ENCODE results near the gene TOR2A. TPM values are rescaled to one million over a fixed set of nuclear protein-coding genes. Genes with fewer than 3 reads are reported as not detected.

TOR2A gene
- total and polyA plus RNA-seq, 5 donors from 2014 or later, result 11.9 to 30.2 (median 23.2) TPM

DNA sequence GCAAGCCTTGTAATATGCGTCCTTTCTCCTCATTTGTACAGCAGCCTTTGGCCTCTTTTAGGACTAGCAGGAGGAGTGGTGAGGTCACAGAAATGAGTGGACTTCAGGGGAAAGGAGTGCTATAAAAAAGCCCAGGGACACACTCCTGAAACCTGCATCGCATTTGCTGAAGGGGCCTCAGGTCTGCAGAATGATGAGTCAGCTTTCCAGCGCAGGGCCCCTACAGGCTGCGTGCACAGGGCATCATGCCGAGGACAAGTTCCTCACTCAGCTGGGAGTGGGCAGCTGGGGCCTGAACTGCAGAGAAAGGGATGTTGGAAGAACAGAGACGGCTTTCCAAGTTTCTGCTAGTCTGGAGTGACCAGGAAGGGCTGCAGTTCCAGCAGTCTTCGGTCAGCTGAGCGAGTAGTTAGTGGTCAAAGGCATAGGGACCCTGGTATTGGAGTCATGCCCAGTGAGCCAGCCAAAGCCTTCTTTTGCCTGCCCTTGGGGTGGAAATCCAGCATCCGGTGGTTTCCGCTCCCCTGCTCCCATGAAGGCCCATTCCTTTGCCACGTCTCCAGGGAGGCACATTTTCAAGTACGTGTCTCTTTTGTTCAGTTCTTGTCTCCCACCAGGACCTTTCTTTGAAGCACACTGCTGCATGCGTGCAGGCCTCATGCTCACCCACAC, 45.6 kb downstream of the TOR2A start:
- H3K27me3 ChIP-seq (ENCODE audit: control insufficient read depth, insufficient read depth, low read length), result no peaks in the 10 kb centered on the region
- H3K36me3 ChIP-seq (ENCODE audit: control insufficient read depth, insufficient read depth, low read length), result no peaks in the 10 kb centered on the region
- Mint-ChIP-seq H3K9me3 (peaks cover 0 to 2% (median 0%) of the 10 kb centered on the region in 7 donors), H3K27ac (no peak overlapping the region), H3K36me3 (peaks cover 13% of the 10 kb centered on the region), H3K4me1 (no peaks in the 10 kb centered on the region), H3K27me3 (no peaks in the 10 kb centered on the region), H3K4me3 (no peak overlapping the region)
- no peaks in the 10 kb centered on the region for H3K4me1 ChIP-seq (ENCODE audit: control insufficient read depth, insufficient read depth, low read length, poor library complexity, severe bottlenecking)
- no peaks in the 10 kb centered on the region for H3K9me3 ChIP-seq (ENCODE audit: control insufficient read depth in 2 of 2, low read length in 2 of 2)
- ATAC-seq (ENCODE audit: low read depth in 2 of 2) (no peak), DNase-seq (no peak)
- no peak overlapping the region for H3K4me3 ChIP-seq (ENCODE audit: low read depth, low read length)
- no peak overlapping the region for H3K27ac ChIP-seq (ENCODE audit: insufficient read depth, low read length, poor library complexity, severe bottlenecking)

DNA sequence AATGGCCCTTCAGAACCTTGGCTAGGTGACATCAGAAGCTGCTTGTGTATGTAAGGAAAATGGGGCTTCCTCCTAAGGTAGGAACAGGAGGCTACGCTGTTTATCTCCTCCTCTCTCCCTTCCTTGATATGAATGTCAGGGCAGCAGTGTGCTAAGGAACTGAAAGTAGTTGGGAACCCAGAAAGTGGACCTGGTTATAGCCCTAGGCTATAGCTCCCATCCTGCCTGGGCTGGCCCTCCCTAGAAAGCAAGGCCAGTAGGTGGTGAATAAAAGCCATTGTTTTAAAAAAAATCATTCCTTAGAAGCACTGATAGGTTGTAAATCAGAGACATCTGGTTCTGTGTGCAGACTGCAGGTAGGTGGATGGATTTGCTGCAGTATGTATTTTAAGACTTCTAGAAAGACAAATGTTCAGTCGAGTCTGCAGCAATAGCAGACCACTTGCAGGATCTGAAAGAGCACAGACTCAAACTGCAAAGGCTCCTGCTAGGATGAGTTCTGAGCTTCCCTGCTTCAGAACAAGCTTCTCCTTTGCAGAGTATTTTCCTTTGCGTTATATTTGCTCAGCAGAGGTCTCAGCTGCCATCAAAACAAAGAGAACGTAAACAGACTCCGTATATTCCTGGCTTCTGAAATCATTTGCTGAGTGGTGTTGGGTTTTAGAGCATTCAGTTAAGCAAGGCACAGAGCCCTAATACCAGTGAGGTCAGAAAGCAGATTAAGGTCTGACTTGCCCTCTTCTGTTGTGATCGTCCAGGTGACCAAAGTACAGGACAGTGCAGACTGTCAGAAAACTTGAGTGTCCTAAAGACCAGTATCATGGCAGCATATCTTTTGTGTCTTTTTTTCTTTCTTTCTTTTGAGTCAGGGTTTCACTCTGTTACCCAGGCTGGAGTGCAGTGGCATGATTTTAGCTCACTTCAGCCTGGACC, 48.4 kb downstream of the TOR2A start:
- peaks cover 4% of the 10 kb centered on the region for H3K36me3 Mint-ChIP-seq
- no peaks in the 10 kb centered on the region for H3K4me1 ChIP-seq (ENCODE audit: control insufficient read depth, insufficient read depth, low read length, poor library complexity, severe bottlenecking)
- no peak overlapping the region for H3K27ac ChIP-seq (ENCODE audit: insufficient read depth, low read length, poor library complexity, severe bottlenecking)
- H3K27me3 ChIP-seq (ENCODE audit: control insufficient read depth, insufficient read depth, low read length), result no peaks in the 10 kb centered on the region
- H3K9me3 ChIP-seq (ENCODE audit: control insufficient read depth in 2 of 2, low read length in 2 of 2), result no peaks in the 10 kb centered on the region
- no peak overlapping the region for H3K4me3 Mint-ChIP-seq
- no peaks in the 10 kb centered on the region for H3K27me3 Mint-ChIP-seq
- H3K4me3 ChIP-seq (ENCODE audit: low read depth, low read length), result no peak overlapping the region
- H3K9me3 Mint-ChIP-seq, result peaks cover 0 to 2% (median 0%) of the 10 kb centered on the region in 7 donors
- no peak for ATAC-seq (ENCODE audit: low read depth in 2 of 2)
- no peaks in the 10 kb centered on the region for H3K36me3 ChIP-seq (ENCODE audit: control insufficient read depth, insufficient read depth, low read length)
- H3K4me1 Mint-ChIP-seq, result no peaks in the 10 kb centered on the region
- H3K27ac Mint-ChIP-seq, result no peak overlapping the region
- no peak for DNase-seq

DNA sequence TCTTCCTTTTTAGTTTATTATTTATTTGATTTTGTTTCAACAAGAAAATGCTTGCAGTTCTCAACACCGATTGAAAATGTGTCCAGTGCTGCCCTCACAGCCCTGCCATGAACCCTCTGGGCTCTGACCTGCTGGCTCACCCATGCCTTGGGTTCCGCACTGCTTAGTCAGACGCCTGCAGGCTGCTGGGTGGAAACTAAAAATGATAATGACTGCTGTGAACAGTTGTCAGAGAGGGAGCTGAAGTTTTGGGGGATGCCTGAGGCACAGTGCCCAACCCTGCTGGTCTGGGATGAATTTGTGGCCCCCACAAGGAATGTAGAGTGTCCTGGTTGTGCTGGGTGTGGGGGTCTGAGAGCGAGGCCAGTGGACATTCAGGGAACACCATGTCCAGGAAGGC, 50.5 kb downstream of the TOR2A start:
- H3K27me3 Mint-ChIP-seq, result peaks cover 4% of the 10 kb centered on the region
- DNase-seq (no peak), ATAC-seq (ENCODE audit: low read depth in 2 of 2) (no peak)
- H3K4me1 ChIP-seq (ENCODE audit: control insufficient read depth, insufficient read depth, low read length, poor library complexity, severe bottlenecking), result no peaks in the 10 kb centered on the region
- no peaks in the 10 kb centered on the region for H3K27me3 ChIP-seq (ENCODE audit: control insufficient read depth, insufficient read depth, low read length)
- no peaks in the 10 kb centered on the region for H3K36me3 ChIP-seq (ENCODE audit: control insufficient read depth, insufficient read depth, low read length)
- H3K4me3 Mint-ChIP-seq, result no peak overlapping the region
- H3K27ac Mint-ChIP-seq, result no peak overlapping the region
- peaks cover 5% of the 10 kb centered on the region for H3K36me3 Mint-ChIP-seq
- no peak overlapping the region for H3K4me3 ChIP-seq (ENCODE audit: low read depth, low read length)
- H3K9me3 Mint-ChIP-seq, result peaks cover 0 to 2% (median 0%) of the 10 kb centered on the region in 7 donors
- H3K9me3 ChIP-seq (ENCODE audit: control insufficient read depth in 2 of 2, low read length in 2 of 2), result no peaks in the 10 kb centered on the region
- peaks cover 0 to under 1% (median 0%) of the 10 kb centered on the region in 4 donors for H3K4me1 Mint-ChIP-seq
- no peak overlapping the region for H3K27ac ChIP-seq (ENCODE audit: insufficient read depth, low read length, poor library complexity, severe bottlenecking)

DNA sequence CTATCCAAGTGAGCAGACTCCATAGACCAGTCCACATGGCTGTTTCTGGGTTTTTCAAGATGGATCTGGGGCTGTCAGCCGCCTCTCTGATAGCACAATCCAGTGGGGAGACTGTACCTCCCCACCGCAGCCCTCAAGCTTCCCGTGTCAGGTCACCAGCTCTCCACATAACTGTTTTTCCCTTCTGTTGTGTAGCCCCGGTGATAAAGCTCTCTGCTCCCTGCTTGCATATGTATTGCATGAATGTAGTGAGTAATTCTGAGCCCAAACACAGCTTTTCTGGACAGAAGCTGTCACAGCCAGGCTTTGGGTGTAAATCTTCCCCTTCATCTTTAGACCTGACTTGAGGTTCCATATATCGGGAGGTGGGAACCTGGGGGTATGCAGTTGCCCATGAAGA, 51.4 kb downstream of the TOR2A start:
- no peaks in the 10 kb centered on the region for H3K9me3 ChIP-seq (ENCODE audit: control insufficient read depth in 2 of 2, low read length in 2 of 2)
- no peak overlapping the region for H3K4me3 ChIP-seq (ENCODE audit: low read depth, low read length)
- H3K27ac Mint-ChIP-seq, result no peak overlapping the region
- no peaks in the 10 kb centered on the region for H3K36me3 ChIP-seq (ENCODE audit: control insufficient read depth, insufficient read depth, low read length)
- H3K36me3 Mint-ChIP-seq, result peaks cover 7% of the 10 kb centered on the region
- no peaks in the 10 kb centered on the region for H3K27me3 ChIP-seq (ENCODE audit: control insufficient read depth, insufficient read depth, low read length)
- DNase-seq (no peak), ATAC-seq (ENCODE audit: low read depth in 2 of 2) (no peak)
- H3K4me1 Mint-ChIP-seq, result peaks cover 0 to 2% (median 0%) of the 10 kb centered on the region in 4 donors
- H3K4me3 Mint-ChIP-seq, result no peak overlapping the region
- peaks cover 10% of the 10 kb centered on the region for H3K27me3 Mint-ChIP-seq
- peaks cover 0 to 2% (median 0%) of the 10 kb centered on the region in 7 donors for H3K9me3 Mint-ChIP-seq
- no peak overlapping the region for H3K27ac ChIP-seq (ENCODE audit: insufficient read depth, low read length, poor library complexity, severe bottlenecking)
- H3K4me1 ChIP-seq (ENCODE audit: control insufficient read depth, insufficient read depth, low read length, poor library complexity, severe bottlenecking), result no peaks in the 10 kb centered on the region

DNA sequence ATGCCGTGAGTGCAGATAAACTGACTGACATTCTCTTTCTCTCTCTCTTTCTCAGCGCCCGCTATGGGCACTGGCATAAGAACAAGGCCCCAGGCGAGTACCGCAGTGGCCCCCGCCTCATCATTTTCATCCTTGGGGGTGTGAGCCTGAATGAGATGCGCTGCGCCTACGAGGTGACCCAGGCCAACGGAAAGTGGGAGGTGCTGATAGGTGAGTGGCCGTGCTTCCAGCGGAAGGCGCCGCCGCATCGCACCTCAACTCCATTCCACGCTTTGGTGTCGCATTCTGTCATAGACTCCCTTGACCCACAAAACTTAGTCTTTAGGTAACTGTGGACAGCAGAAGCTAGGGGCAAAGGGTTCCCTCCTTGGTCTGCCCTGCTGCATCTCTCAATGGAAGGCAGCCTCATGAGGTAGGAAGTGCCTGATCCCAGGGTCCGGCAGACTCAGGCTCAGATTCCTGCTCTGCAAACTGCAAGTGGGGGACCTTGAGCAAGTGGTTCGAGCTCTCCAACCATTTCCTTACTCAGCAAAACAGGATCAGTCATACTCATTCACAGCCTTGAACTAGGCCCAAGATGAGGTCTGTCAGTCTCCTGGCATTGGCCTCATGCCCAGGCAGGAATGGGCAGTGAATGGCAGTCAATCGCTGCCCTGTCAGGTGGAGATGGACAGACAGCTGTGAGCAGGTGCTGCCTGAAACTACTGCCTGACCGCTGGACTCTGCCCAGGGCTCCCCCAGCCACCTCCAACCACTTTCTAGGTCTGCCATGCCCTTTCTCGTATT, 52.5 kb downstream of the TOR2A start:
- Histone ChIP-seq H3K27me3 (ENCODE audit: control insufficient read depth, insufficient read depth, low read length) (no peaks in the 10 kb centered on the region), H3K27ac (ENCODE audit: insufficient read depth, low read length, poor library complexity, severe bottlenecking) (no peak overlapping the region), H3K9me3 (ENCODE audit: control insufficient read depth in 2 of 2, low read length in 2 of 2) (no peaks in the 10 kb centered on the region), H3K4me1 (ENCODE audit: control insufficient read depth, insufficient read depth, low read length, poor library complexity, severe bottlenecking) (no peaks in the 10 kb centered on the region), H3K36me3 (ENCODE audit: control insufficient read depth, insufficient read depth, low read length) (no peaks in the 10 kb centered on the region), H3K4me3 (ENCODE audit: low read depth, low read length) (no peak overlapping the region)
- peaks cover 7% of the 10 kb centered on the region for H3K36me3 Mint-ChIP-seq
- H3K27ac Mint-ChIP-seq, result no peak overlapping the region
- no peak for ATAC-seq (ENCODE audit: low read depth in 2 of 2)
- peaks cover 0 to 2% (median 0%) of the 10 kb centered on the region in 4 donors for H3K4me1 Mint-ChIP-seq
- H3K4me3 Mint-ChIP-seq, result no peak overlapping the region
- peaks cover 12% of the 10 kb centered on the region for H3K27me3 Mint-ChIP-seq
- DNase-seq, result no peak
- peaks cover 0 to 2% (median 0%) of the 10 kb centered on the region in 7 donors for H3K9me3 Mint-ChIP-seq

Other genes starting within 250 kb of the TOR2A start
- 1.3 TPM for gene STXBP1, start 123.0 kb downstream of the TOR2A start, total RNA-seq
- 1 to 10 TPM in 1 of 4 donors, under 1 TPM in 3; 0.07 to 1.3 (median 0.19) TPM for gene STXBP1, start 123.0 kb downstream of the TOR2A start, polyA plus RNA-seq
- gene CFAP157, start 28.3 kb downstream of the TOR2A start, total RNA-seq, result not detected
- under 1 TPM; 0.20 to 0.57 (median 0.26) TPM for gene CFAP157, start 28.3 kb downstream of the TOR2A start, polyA plus RNA-seq
- gene PTRH1, start 19.6 kb downstream of the TOR2A start, total RNA-seq, result 9.3 TPM
- gene PTRH1, start 19.6 kb downstream of the TOR2A start, polyA plus RNA-seq, result 10 to 100 TPM; 25.8 to 36.5 (median 28.1) TPM
- 1.7 TPM for gene TTC16, start 19.2 kb downstream of the TOR2A start, total RNA-seq
- gene TTC16, start 19.2 kb downstream of the TOR2A start, polyA plus RNA-seq, result under 1 TPM in 2 of 4 donors, not detected in 2; 0.28 to 0.38 TPM
- 39.3 TPM for gene SH2D3C, start 43.4 kb upstream of the TOR2A start, total RNA-seq
- 10 to 100 TPM; 17.7 to 30.5 (median 21.1) TPM for gene SH2D3C, start 43.4 kb upstream of the TOR2A start, polyA plus RNA-seq
- gene CDK9, start 50.7 kb upstream of the TOR2A start, total RNA-seq, result 89.3 TPM
- gene CDK9, start 50.7 kb upstream of the TOR2A start, polyA plus RNA-seq, result 10 to 100 TPM; 43.3 to 67.4 (median 53.3) TPM
- 64.7 TPM for gene FPGS, start 67.6 kb upstream of the TOR2A start, total RNA-seq
- gene FPGS, start 67.6 kb upstream of the TOR2A start, polyA plus RNA-seq, result 10 to 100 TPM; 40.1 to 50.6 (median 45.2) TPM
- gene ENG, start 119.4 kb upstream of the TOR2A start, total RNA-seq, result 3.6 TPM
- 1 to 10 TPM in 3 of 4 donors, under 1 TPM in 1; 0.71 to 2.9 (median 1.9) TPM for gene ENG, start 119.4 kb upstream of the TOR2A start, polyA plus RNA-seq
- gene AK1, start 142.4 kb upstream of the TOR2A start, total RNA-seq, result 84.7 TPM
- under 1 TPM; 0.08 to 0.42 (median 0.25) TPM for gene AK1, start 142.4 kb upstream of the TOR2A start, polyA plus RNA-seq
- gene ST6GALNAC6, start 164.3 kb upstream of the TOR2A start, total RNA-seq, result 136 TPM
- gene ST6GALNAC6, start 164.3 kb upstream of the TOR2A start, polyA plus RNA-seq, result 10 to 100 TPM; 43.7 to 50.5 (median 47.9) TPM
- 31.6 TPM for gene ST6GALNAC4, start 181.7 kb upstream of the TOR2A start, total RNA-seq
- gene ST6GALNAC4, start 181.7 kb upstream of the TOR2A start, polyA plus RNA-seq, result 10 to 100 TPM; 23.1 to 23.8 (median 23.7) TPM
- 3.3 TPM for gene PIP5KL1, start 195.5 kb upstream of the TOR2A start, total RNA-seq
- 1 to 10 TPM in 1 of 4 donors, under 1 TPM in 2, not detected in 1; 0.22 to 1.1 (median 0.81) TPM for gene PIP5KL1, start 195.5 kb upstream of the TOR2A start, polyA plus RNA-seq
- 35.7 TPM for gene DPM2, start 202.6 kb upstream of the TOR2A start, total RNA-seq
- 10 to 100 TPM; 27.5 to 30.6 (median 29.7) TPM for gene DPM2, start 202.6 kb upstream of the TOR2A start, polyA plus RNA-seq
- 402 TPM for gene EEIG1, start 245.7 kb upstream of the TOR2A start, total RNA-seq
- 100 to 1,000 TPM; 140 to 190 (median 177) TPM for gene EEIG1, start 245.7 kb upstream of the TOR2A start, polyA plus RNA-seq

Data from CD4-positive, CD25-positive, alpha-beta regulatory T cell (primary cell).